HG03045 (cell line): ENCODE results near the gene MYZAP.
A peak's percentile ranks its signal among the peaks of the same experiment; 100 is the strongest.

Experiments
- ATAC-seq: cut with Tn5 transposase; IDR thresholded peaks from one replicate; pipeline ENCODE4 v1.9.1; 2021; ENCODE audit warnings: mild to moderate bottlenecking, moderate library complexity; ENCODE audit not compliant: unreplicated experiment

Gene MYZAP

GRCh38 chr15:57561041-57561711 is 30.5 kb upstream of the MYZAP start:
- peak; percentile 86 for ATAC-seq

- ATAC-seq = no peak
Observed at GRCh38 chr15:57562196-57562769, 29.4 kb upstream of the MYZAP start.

GRCh38 chr15:57563416-57563815 is 28.3 kb upstream of the MYZAP start:
- ATAC-seq = no peak

- ATAC-seq = no peak
Observed at GRCh38 chr15:57565311-57565710, 26.4 kb upstream of the MYZAP start.

- no peak for ATAC-seq
Observed at GRCh38 chr15:57566834-57567233, 24.9 kb upstream of the MYZAP start.

GRCh38 chr15:57567891-57568290 is 23.8 kb upstream of the MYZAP start:
- no peak for ATAC-seq

GRCh38 chr15:57568299-57568698 is 23.4 kb upstream of the MYZAP start:
- ATAC-seq = no peak

- ATAC-seq = no peak
Observed at GRCh38 chr15:57570340-57570739, 21.4 kb upstream of the MYZAP start.

GRCh38 chr15:57570994-57571393 is 20.7 kb upstream of the MYZAP start:
- no peak for ATAC-seq

GRCh38 chr15:57571725-57572124 is 20.0 kb upstream of the MYZAP start:
- ATAC-seq = no peak

GRCh38 chr15:57572468-57572867 is 19.2 kb upstream of the MYZAP start:
- ATAC-seq = no peak

GRCh38 chr15:57573151-57573550 is 18.6 kb upstream of the MYZAP start:
- ATAC-seq = no peak

- ATAC-seq = no peak
Observed at GRCh38 chr15:57575363-57575762, 16.3 kb upstream of the MYZAP start.

GRCh38 chr15:57578288-57578900 is 13.3 kb upstream of the MYZAP start:
- no peak for ATAC-seq

GRCh38 chr15:57580428-57580827 is 11.3 kb upstream of the MYZAP start:
- ATAC-seq = no peak

- no peak for ATAC-seq
Observed at GRCh38 chr15:57580866-57581265, 10.8 kb upstream of the MYZAP start.

- ATAC-seq = no peak
Observed at GRCh38 chr15:57582090-57582489, 9.6 kb upstream of the MYZAP start.

- no peak for ATAC-seq
Observed at GRCh38 chr15:57583282-57583681, 8.4 kb upstream of the MYZAP start.

- ATAC-seq = no peak
Observed at GRCh38 chr15:57583720-57584119, 8.0 kb upstream of the MYZAP start.

GRCh38 chr15:57586661-57587424 is 4.9 kb upstream of the MYZAP start:
- ATAC-seq = no peak

GRCh38 chr15:57589281-57589680 is 2.4 kb upstream of the MYZAP start:
- no peak for ATAC-seq

GRCh38 chr15:57589754-57590153 is 1.9 kb upstream of the MYZAP start:
- no peak for ATAC-seq
